ENCODE data around the gene KDSR. TPM values are rescaled to one million over a fixed set of nuclear protein-coding genes. Genes with fewer than 3 reads are reported as not detected.

The KDSR gene
- total and polyA plus RNA-seq, 2 donors (not counting 1 experiment from before 2014, with no cell fraction given), result 43.3 to 54.1 TPM

GRCh38 chr18:63409301-63409700, 42.3 kb upstream of the KDSR start:
- H3K4me3 ChIP-seq (replicated peaks in 1 of 4; ENCODE audit: control extremely low read depth in 1 of 4, insufficient read depth in 1 of 4, low read depth in 3 of 4, low read length in 4 of 4), result no peak overlapping the region
- peak overlapping the region; percentile 13 for H3K4me2 ChIP-seq (ENCODE audit: extremely low read depth, insufficient read depth, low read length)
- peaks cover 28% of the 10 kb centered on the region for H3K79me2 ChIP-seq (ENCODE audit: control insufficient read depth, insufficient read depth, low read length)
- no peaks in the 10 kb centered on the region for H3K27me3 ChIP-seq (ENCODE audit: control insufficient read depth, insufficient read depth, low read length)
- H3K36me3 ChIP-seq (ENCODE audit: control insufficient read depth, insufficient read depth, low read length), result no peaks in the 10 kb centered on the region
- no peaks in the 10 kb centered on the region for H3K9me3 ChIP-seq (ENCODE audit: control insufficient read depth, insufficient read depth, low read depth, low read length)
- TF ChIP-seq EZH2 (IDR thresholded peaks at IDR 0.05; ENCODE audit: low read length, missing control alignments) (no peak), CTCF (conservative IDR thresholded peaks at IDR 0.05 in 1 of 2, IDR thresholded peaks at IDR 0.05 in 1 of 2; ENCODE audit: low read depth in 1 of 2, low read length in 2 of 2) (no peak)
- H3K9ac ChIP-seq (ENCODE audit: insufficient read depth, low read length), result no peak overlapping the region
- no peaks in the 10 kb centered on the region for H3K4me1 ChIP-seq (ENCODE audit: control insufficient read depth, extremely low read depth, insufficient read depth, low read length)
- H3K27ac ChIP-seq (ENCODE audit: insufficient read depth, low read length), result no peak overlapping the region
- DNase-seq (ENCODE audit: low read depth in 2 of 2), result peak; percentile 32 to 73
- no peaks in the 10 kb centered on the region for H4K20me1 ChIP-seq (ENCODE audit: control insufficient read depth, extremely low read depth, insufficient read depth, low read length)
- H2AFZ ChIP-seq (ENCODE audit: low read length), result no peak overlapping the region

- Histone ChIP-seq H3K79me2 (ENCODE audit: control insufficient read depth, insufficient read depth, low read length) (peaks cover 20% of the 10 kb centered on the region), H3K27ac (ENCODE audit: insufficient read depth, low read length) (no peak overlapping the region), H3K9ac (ENCODE audit: insufficient read depth, low read length) (no peak overlapping the region), H3K27me3 (ENCODE audit: control insufficient read depth, insufficient read depth, low read length) (no peaks in the 10 kb centered on the region), H3K4me1 (ENCODE audit: control insufficient read depth, extremely low read depth, insufficient read depth, low read length) (no peaks in the 10 kb centered on the region), H2AFZ (ENCODE audit: low read length) (no peak overlapping the region), H3K36me3 (ENCODE audit: control insufficient read depth, insufficient read depth, low read length) (no peaks in the 10 kb centered on the region), H4K20me1 (ENCODE audit: control insufficient read depth, extremely low read depth, insufficient read depth, low read length) (no peaks in the 10 kb centered on the region), H3K9me3 (ENCODE audit: control insufficient read depth, insufficient read depth, low read depth, low read length) (no peaks in the 10 kb centered on the region), H3K4me3 (replicated peaks in 1 of 4; ENCODE audit: control extremely low read depth in 1 of 4, insufficient read depth in 1 of 4, low read depth in 3 of 4, low read length in 4 of 4) (no peak overlapping the region), H3K4me2 (ENCODE audit: extremely low read depth, insufficient read depth, low read length) (no peak overlapping the region)
- TF ChIP-seq EZH2 (IDR thresholded peaks at IDR 0.05; ENCODE audit: low read length, missing control alignments) (no peak), CTCF (conservative IDR thresholded peaks at IDR 0.05 in 1 of 2, IDR thresholded peaks at IDR 0.05 in 1 of 2; ENCODE audit: low read depth in 1 of 2, low read length in 2 of 2) (no peak)
- DNase-seq (ENCODE audit: low read depth in 2 of 2), result no peak
These were observed 40.7 kb upstream of the KDSR start for GRCh38 chr18:63407734-63408133.

GRCh38 chr18:63405986-63406385, 39.0 kb upstream of the KDSR start:
- no peaks in the 10 kb centered on the region for H3K36me3 ChIP-seq (ENCODE audit: control insufficient read depth, insufficient read depth, low read length)
- H3K9me3 ChIP-seq (ENCODE audit: control insufficient read depth, insufficient read depth, low read depth, low read length), result no peaks in the 10 kb centered on the region
- no peaks in the 10 kb centered on the region for H3K27me3 ChIP-seq (ENCODE audit: control insufficient read depth, insufficient read depth, low read length)
- peaks cover 20% of the 10 kb centered on the region for H3K79me2 ChIP-seq (ENCODE audit: control insufficient read depth, insufficient read depth, low read length)
- TF ChIP-seq CTCF (conservative IDR thresholded peaks at IDR 0.05 in 1 of 2, IDR thresholded peaks at IDR 0.05 in 1 of 2; ENCODE audit: low read depth in 1 of 2, low read length in 2 of 2), result no peak
- no peak for TF ChIP-seq EZH2 (IDR thresholded peaks at IDR 0.05; ENCODE audit: low read length, missing control alignments)
- DNase-seq (ENCODE audit: low read depth in 2 of 2), result no peak
- H3K9ac ChIP-seq (ENCODE audit: insufficient read depth, low read length), result no peak overlapping the region
- H3K4me2 ChIP-seq (ENCODE audit: extremely low read depth, insufficient read depth, low read length), result no peak overlapping the region
- no peak overlapping the region for H2AFZ ChIP-seq (ENCODE audit: low read length)
- no peak overlapping the region for H3K4me3 ChIP-seq (replicated peaks in 1 of 4; ENCODE audit: control extremely low read depth in 1 of 4, insufficient read depth in 1 of 4, low read depth in 3 of 4, low read length in 4 of 4)
- H3K27ac ChIP-seq (ENCODE audit: insufficient read depth, low read length), result no peak overlapping the region
- H3K4me1 ChIP-seq (ENCODE audit: control insufficient read depth, extremely low read depth, insufficient read depth, low read length), result no peaks in the 10 kb centered on the region
- H4K20me1 ChIP-seq (ENCODE audit: control insufficient read depth, extremely low read depth, insufficient read depth, low read length), result no peaks in the 10 kb centered on the region

All from fibroblast of lung (primary cell).